OCI-LY7 (cell line): Measurements from ENCODE around the gene IFI27L1. TPM values are rescaled to one million over a fixed set of nuclear protein-coding genes. Genes with fewer than 3 reads are reported as not detected.

Experiments
- BruUV-seq: library from RNA; stranded (reverse); fragments of 400-500 nt; replicated peaks from 2 replicates; lab custom pipeline; 2021; lab: Mats Ljungman, UMichigan
- CTCF ChIA-PET: fragments of 300-600 bp; sonication (Branson Sonifier 250); formaldehyde crosslinking; loops from one replicate; lab custom pipeline; 2022; ENCODE audit warnings: antibody characterized with exemption; ENCODE audit not compliant: unreplicated experiment; lab: Charles Lee
- POLR2A ChIA-PET: fragments of 300-600 bp; sonication (Branson Sonifier 250); formaldehyde crosslinking; loops from one replicate; lab custom pipeline; 2022; ENCODE audit warnings: antibody characterized with exemption; lab: Charles Lee
- DNase-seq: peaks from one replicate; pipeline ENCODE4 v3.0.0-alpha.2; 2015; ENCODE audit warnings: low spot score
- H2AFZ ChIP-seq: fragments of 200-600 bp; sonication (generic), shearing (Covaris generic); 2 replicates; pipeline ENCODE4 v1.6.1; 2014; ENCODE audit warnings: mild to moderate bottlenecking, antibody characterized with exemption, low read length, moderate library complexity
- H3K27ac ChIP-seq: fragments of 200-600 bp; sonication (generic); 2 replicates; pipeline ENCODE4 v1.5.1; 2014; ENCODE audit warnings: mixed run types, low read depth, mild to moderate bottlenecking, moderate library complexity, low read length, inconsistent platforms; ENCODE audit not compliant: poor library complexity, severe bottlenecking
- H3K36me3 ChIP-seq: fragments of 200-600 bp; sonication (generic); 2 replicates; pipeline ENCODE4 v1.6.1; 2014; ENCODE audit warnings: mild to moderate bottlenecking, antibody characterized with exemption, low read length, moderate library complexity, mixed read lengths; ENCODE audit not compliant: insufficient read depth
- H3K4me1 ChIP-seq: fragments of 200-600 bp; sonication (generic); 2 replicates; pipeline ENCODE4 v1.5.1; 2014; ENCODE audit warnings: mild to moderate bottlenecking, low read length; ENCODE audit not compliant: insufficient read depth, poor library complexity, severe bottlenecking
- H3K4me2 ChIP-seq: fragments of 200-600 bp; sonication (generic); 2 replicates; pipeline ENCODE4 v1.6.1; 2014; ENCODE audit warnings: mild to moderate bottlenecking, low read length
- H3K4me3 ChIP-seq: fragments of 200-600 bp; sonication (generic); 2 replicates; pipeline ENCODE4 v1.5.1; 2014; ENCODE audit warnings: mild to moderate bottlenecking, low read depth, low read length; ENCODE audit not compliant: poor library complexity, severe bottlenecking
- H3K79me2 ChIP-seq: fragments of 200-600 bp; sonication (generic); 2 replicates; pipeline ENCODE4 v1.6.1; 2016; ENCODE audit warnings: low read depth, mild to moderate bottlenecking, low read length, moderate library complexity, mixed read lengths; ENCODE audit not compliant: insufficient read depth
- H3K9me2 ChIP-seq: fragments of 200-600 bp; sonication (generic); 2 replicates; pipeline ENCODE4 v1.6.1; 2016; ENCODE audit warnings: mild to moderate bottlenecking, low read length, mixed read lengths; ENCODE audit not compliant: insufficient read depth
- H3K9me3 ChIP-seq: fragments of 200-600 bp; sonication (generic); 2 replicates; pipeline ENCODE4 v1.6.1; 2014; ENCODE audit warnings: mild to moderate bottlenecking, mixed run types, low read length, mixed read lengths
- H4K20me1 ChIP-seq: fragments of 200-600 bp; sonication (generic); 2 replicates; pipeline ENCODE4 v1.6.1; 2014; ENCODE audit warnings: mild to moderate bottlenecking, antibody characterized with exemption, low read length, moderate library complexity, mixed read lengths; ENCODE audit not compliant: insufficient read depth
- EZH2phosphoT487 ChIP-seq: fragments of 200-600 bp; sonication (generic); IDR thresholded peaks from 2 replicates; pipeline ENCODE4 v1.6.1; 2018; ENCODE audit warnings: low read depth, borderline replicate concordance, mild to moderate bottlenecking, mixed run types, antibody characterized with exemption, low read length, moderate library complexity, mixed read lengths
- intact Hi-C: fragments of 100-400 bp; cut with micrococcal nuclease; formaldehyde crosslinking; loops from one replicate; pipeline ENCODE4 v1.10.0; 2022; ENCODE audit not compliant: unreplicated experiment
- total RNA-seq, 2 experiments: library from RNA; depleted of rRNA in 1 of 2; stranded (reverse); fragments of >200 nt in 1 of 2; shearing (Covaris generic) in 1 of 2; gene quantifications; 2 replicates each; pipeline ENCODE4 v1.2.3, GENCODE V29; 2014 to 2022
- TF ChIP-seq, protein P1 (sequence below): fragments of 200-600 bp; sonication (generic); conservative IDR thresholded peaks from 2 replicates; pipeline ENCODE4 v1.5.1; 2014; ENCODE audit warnings: mild to moderate bottlenecking, antibody characterized with exemption, low read length, moderate library complexity, mixed read lengths

Gene IFI27L1
- total RNA-seq, 2 experiments from 2014 or later, result 49.0 to 61.5 TPM

DNA sequence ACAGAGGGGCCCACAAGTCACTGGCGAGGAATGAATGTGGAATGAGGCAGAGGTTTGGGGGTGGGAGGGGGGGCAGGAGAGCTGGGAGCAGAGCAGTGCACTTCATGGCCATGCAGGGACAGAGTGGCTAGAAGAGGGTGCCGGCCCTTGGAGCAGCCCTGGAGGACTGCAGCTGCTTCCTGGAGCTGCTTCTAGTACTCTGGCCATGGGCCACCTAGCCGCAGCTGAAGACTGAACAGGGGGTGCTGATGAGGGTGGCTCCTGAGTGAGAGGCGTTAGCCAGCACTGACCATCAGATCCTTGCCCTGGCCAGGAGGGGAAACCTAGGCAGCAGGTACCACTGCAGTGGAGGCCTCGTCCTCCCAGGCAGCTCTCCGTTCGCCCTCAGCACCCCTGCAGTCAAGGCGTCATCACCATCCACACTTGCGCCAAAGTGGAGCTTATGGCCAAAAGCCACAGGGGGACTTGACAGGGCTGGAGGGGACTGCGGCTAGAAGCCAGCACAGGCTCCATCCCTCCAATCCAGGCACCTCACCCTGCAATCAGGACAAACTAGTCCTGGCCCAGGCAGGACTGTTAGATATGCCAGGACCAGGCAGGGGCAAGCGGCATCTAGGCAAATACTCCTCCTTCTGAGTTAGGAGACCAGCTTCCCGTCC lies 38.5 kb upstream of the IFI27L1 start:
- POLR2A ChIA-PET, result no interaction called here
- no peak overlapping the region for H3K4me2 ChIP-seq
- no peak for DNase-seq
- H3K4me3 ChIP-seq, result no peak overlapping the region
- BruUV-seq, result no TSS peak
- peaks cover 8% of the 10 kb centered on the region; the same call in 1 of the 2 replicates for H3K36me3 ChIP-seq
- no peak for TF ChIP-seq EZH2phosphoT487
- TF ChIP-seq, protein P1, sequence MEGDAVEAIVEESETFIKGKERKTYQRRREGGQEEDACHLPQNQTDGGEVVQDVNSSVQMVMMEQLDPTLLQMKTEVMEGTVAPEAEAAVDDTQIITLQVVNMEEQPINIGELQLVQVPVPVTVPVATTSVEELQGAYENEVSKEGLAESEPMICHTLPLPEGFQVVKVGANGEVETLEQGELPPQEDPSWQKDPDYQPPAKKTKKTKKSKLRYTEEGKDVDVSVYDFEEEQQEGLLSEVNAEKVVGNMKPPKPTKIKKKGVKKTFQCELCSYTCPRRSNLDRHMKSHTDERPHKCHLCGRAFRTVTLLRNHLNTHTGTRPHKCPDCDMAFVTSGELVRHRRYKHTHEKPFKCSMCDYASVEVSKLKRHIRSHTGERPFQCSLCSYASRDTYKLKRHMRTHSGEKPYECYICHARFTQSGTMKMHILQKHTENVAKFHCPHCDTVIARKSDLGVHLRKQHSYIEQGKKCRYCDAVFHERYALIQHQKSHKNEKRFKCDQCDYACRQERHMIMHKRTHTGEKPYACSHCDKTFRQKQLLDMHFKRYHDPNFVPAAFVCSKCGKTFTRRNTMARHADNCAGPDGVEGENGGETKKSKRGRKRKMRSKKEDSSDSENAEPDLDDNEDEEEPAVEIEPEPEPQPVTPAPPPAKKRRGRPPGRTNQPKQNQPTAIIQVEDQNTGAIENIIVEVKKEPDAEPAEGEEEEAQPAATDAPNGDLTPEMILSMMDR, result no peak
- H3K79me2 ChIP-seq, result no peaks in the 10 kb centered on the region
- H3K9me2 ChIP-seq, result no peaks in the 10 kb centered on the region
- H2AFZ ChIP-seq, result no peak overlapping the region
- H4K20me1 ChIP-seq, result no peaks in the 10 kb centered on the region
- no peak overlapping the region for H3K27ac ChIP-seq
- CTCF ChIA-PET, result no interaction called here
- intact Hi-C loops, result no loop called here
- H3K4me1 ChIP-seq, result no peaks in the 10 kb centered on the region
- no peaks in the 10 kb centered on the region for H3K9me3 ChIP-seq

DNA sequence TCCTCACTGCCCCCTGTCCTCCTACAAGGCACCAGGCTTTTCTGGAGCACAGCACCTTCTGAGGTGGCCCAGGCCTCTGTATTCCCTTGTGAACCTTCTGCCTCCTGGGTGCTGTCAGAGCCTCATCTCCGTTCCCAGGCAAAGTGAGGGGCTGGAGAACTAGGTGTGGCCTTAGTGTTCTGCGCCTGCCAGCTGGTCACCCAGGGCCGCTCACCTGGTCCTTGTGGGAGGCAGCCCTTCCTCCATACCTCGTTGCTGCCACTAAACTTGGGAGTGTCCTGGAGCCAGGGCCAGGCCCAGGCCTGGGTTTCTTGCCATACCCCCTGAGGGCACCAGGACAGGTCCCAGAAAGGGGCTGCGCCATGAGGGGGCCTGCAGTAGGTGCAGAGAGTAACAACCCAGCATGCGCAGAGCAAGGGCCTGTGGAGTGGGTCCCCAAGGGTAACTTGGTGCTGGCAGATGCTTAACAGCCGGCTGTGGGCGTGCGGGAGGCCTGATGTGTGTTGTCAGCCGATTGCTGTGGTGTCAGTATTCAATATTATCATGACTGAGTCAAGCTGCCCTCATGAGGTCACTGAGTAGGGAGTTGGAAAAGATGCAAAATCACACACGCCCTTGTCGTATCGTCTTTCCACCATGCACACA lies 37.9 kb upstream of the IFI27L1 start:
- H3K9me3 ChIP-seq, result no peaks in the 10 kb centered on the region
- H3K79me2 ChIP-seq, result no peaks in the 10 kb centered on the region
- CTCF ChIA-PET, result no interaction called here
- H3K27ac ChIP-seq, result no peak overlapping the region
- H3K4me3 ChIP-seq, result no peak overlapping the region
- H3K4me1 ChIP-seq, result no peaks in the 10 kb centered on the region
- H4K20me1 ChIP-seq, result no peaks in the 10 kb centered on the region
- no peak overlapping the region for H3K4me2 ChIP-seq
- POLR2A ChIA-PET, result no interaction called here
- H3K36me3 ChIP-seq, result peaks cover 13% of the 10 kb centered on the region; the same call in 1 of the 2 replicates
- DNase-seq, result no peak
- BruUV-seq, result no TSS peak
- H2AFZ ChIP-seq, result no peak overlapping the region
- no peaks in the 10 kb centered on the region for H3K9me2 ChIP-seq
- TF ChIP-seq EZH2phosphoT487, result no peak
- TF ChIP-seq, protein P1, result no peak
- intact Hi-C loops, result no loop called here
